ENCODE data around the gene ALK.
"Not testable (repeated sequence)": the region's sequence is repeated elsewhere in the genome, so short reads cannot be mapped to it uniquely, and the experiment has no call there.

Gene ALK

DNA sequence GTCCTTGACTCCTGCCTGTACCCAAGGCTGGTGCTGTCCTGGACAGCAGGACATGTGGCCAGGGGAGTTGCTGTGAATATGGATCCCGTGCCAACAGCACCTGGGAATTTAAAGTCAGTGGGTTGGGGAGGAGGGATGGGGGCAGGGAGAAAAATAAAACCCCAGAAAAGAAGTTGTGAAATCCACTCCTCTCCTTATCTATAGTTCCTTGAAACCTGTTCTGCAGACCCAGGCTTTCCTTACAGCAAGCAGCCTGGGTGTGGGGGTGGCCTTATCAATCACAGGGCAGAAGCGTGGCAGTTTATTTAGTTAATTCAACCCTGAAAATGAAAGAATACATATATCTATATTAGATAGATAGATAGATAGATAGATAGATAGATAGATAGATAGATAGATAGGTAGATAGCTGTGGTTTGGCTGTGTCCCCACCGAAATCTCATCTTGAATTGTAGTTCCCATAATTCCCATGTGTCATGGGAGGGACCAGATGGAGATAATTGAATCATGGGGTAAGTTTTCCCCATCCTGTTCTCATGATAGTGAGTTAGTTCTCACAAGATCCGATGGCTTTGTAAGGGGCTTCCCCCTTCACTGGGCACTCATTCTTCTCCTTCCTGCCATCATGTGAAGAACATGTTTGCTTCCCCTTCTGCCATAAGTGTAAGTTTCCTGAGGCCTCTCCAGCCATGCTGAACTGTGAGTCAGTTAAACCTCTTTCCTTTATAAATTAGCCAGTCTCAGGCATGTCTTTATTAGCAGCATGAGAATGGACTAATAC, 667.7 kb downstream of the ALK start:
- not testable (repeated sequence) for H3K27ac ChIP-seq (ENCODE audit: insufficient read depth, low read length, poor library complexity, severe bottlenecking); H3K4me3 ChIP-seq (ENCODE audit: insufficient read depth, low read depth, low read length, poor library complexity, severe bottlenecking); H3K9me3 ChIP-seq (ENCODE audit: control insufficient read depth, low read length); H3K36me3 ChIP-seq (ENCODE audit: control insufficient read depth, insufficient read depth, low read length); H3K27me3 ChIP-seq (replicated peaks; ENCODE audit: control insufficient read depth, insufficient read depth, low read length, poor library complexity, severe bottlenecking); H3K4me1 ChIP-seq (ENCODE audit: control insufficient read depth, insufficient read depth, low read length, poor library complexity, severe bottlenecking); DNase-seq

DNA sequence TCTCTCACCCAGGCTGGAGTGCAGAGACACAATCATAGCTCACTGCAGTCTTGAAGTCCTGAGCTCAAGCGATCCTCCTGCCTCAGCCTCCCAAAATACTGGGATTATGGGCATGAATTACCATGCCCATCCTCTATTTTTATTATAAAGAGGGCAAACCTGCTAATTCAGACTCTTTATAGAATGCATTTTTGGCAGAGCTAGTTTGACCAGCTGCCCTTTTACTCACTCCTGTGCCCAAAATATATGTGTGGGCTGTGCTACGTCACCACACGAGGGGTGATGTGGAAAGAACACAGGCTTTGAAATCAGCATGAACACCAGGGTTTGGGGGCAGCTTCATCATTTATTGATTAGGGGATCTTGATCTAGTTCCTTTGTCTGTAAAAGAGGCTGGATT, 668.4 kb downstream of the ALK start:
- Histone ChIP-seq H3K27me3 (replicated peaks; ENCODE audit: control insufficient read depth, insufficient read depth, low read length, poor library complexity, severe bottlenecking) (no peaks in the 10 kb centered on the region), H3K4me3 (ENCODE audit: insufficient read depth, low read depth, low read length, poor library complexity, severe bottlenecking) (no peak overlapping the region), H3K27ac (ENCODE audit: insufficient read depth, low read length, poor library complexity, severe bottlenecking) (no peak overlapping the region), H3K4me1 (ENCODE audit: control insufficient read depth, insufficient read depth, low read length, poor library complexity, severe bottlenecking) (no peaks in the 10 kb centered on the region), H3K9me3 (ENCODE audit: control insufficient read depth, low read length) (no peaks in the 10 kb centered on the region), H3K36me3 (ENCODE audit: control insufficient read depth, insufficient read depth, low read length) (no peaks in the 10 kb centered on the region)
- DNase-seq, result no peak

- no peak overlapping the region for H3K27ac ChIP-seq (ENCODE audit: insufficient read depth, low read length, poor library complexity, severe bottlenecking)
- DNase-seq, result no peak
- no peak overlapping the region for H3K4me3 ChIP-seq (ENCODE audit: insufficient read depth, low read depth, low read length, poor library complexity, severe bottlenecking)
- no peaks in the 10 kb centered on the region for H3K9me3 ChIP-seq (ENCODE audit: control insufficient read depth, low read length)
- H3K4me1 ChIP-seq (ENCODE audit: control insufficient read depth, insufficient read depth, low read length, poor library complexity, severe bottlenecking), result no peaks in the 10 kb centered on the region
- H3K27me3 ChIP-seq (replicated peaks; ENCODE audit: control insufficient read depth, insufficient read depth, low read length, poor library complexity, severe bottlenecking), result no peaks in the 10 kb centered on the region
- no peaks in the 10 kb centered on the region for H3K36me3 ChIP-seq (ENCODE audit: control insufficient read depth, insufficient read depth, low read length)
Observed at GRCh38 chr2:29251406-29251805, 670.0 kb downstream of the ALK start.

- no peak for DNase-seq
- no peak overlapping the region for H3K27ac ChIP-seq (ENCODE audit: insufficient read depth, low read length, poor library complexity, severe bottlenecking)
- no peak overlapping the region for H3K4me3 ChIP-seq (ENCODE audit: insufficient read depth, low read depth, low read length, poor library complexity, severe bottlenecking)
- H3K36me3 ChIP-seq (ENCODE audit: control insufficient read depth, insufficient read depth, low read length), result no peaks in the 10 kb centered on the region
- no peaks in the 10 kb centered on the region for H3K4me1 ChIP-seq (ENCODE audit: control insufficient read depth, insufficient read depth, low read length, poor library complexity, severe bottlenecking)
- H3K27me3 ChIP-seq (replicated peaks; ENCODE audit: control insufficient read depth, insufficient read depth, low read length, poor library complexity, severe bottlenecking), result no peaks in the 10 kb centered on the region
- H3K9me3 ChIP-seq (ENCODE audit: control insufficient read depth, low read length), result no peaks in the 10 kb centered on the region
Observed at GRCh38 chr2:29250977-29251376, 670.4 kb downstream of the ALK start.

- no peak overlapping the region for H3K4me3 ChIP-seq (ENCODE audit: insufficient read depth, low read depth, low read length, poor library complexity, severe bottlenecking)
- no peaks in the 10 kb centered on the region for H3K4me1 ChIP-seq (ENCODE audit: control insufficient read depth, insufficient read depth, low read length, poor library complexity, severe bottlenecking)
- H3K27ac ChIP-seq (ENCODE audit: insufficient read depth, low read length, poor library complexity, severe bottlenecking), result no peak overlapping the region
- no peaks in the 10 kb centered on the region for H3K9me3 ChIP-seq (ENCODE audit: control insufficient read depth, low read length)
- DNase-seq, result no peak
- H3K36me3 ChIP-seq (ENCODE audit: control insufficient read depth, insufficient read depth, low read length), result no peaks in the 10 kb centered on the region
- no peaks in the 10 kb centered on the region for H3K27me3 ChIP-seq (replicated peaks; ENCODE audit: control insufficient read depth, insufficient read depth, low read length, poor library complexity, severe bottlenecking)
Observed at GRCh38 chr2:29249666-29250253, 671.6 kb downstream of the ALK start.

DNA sequence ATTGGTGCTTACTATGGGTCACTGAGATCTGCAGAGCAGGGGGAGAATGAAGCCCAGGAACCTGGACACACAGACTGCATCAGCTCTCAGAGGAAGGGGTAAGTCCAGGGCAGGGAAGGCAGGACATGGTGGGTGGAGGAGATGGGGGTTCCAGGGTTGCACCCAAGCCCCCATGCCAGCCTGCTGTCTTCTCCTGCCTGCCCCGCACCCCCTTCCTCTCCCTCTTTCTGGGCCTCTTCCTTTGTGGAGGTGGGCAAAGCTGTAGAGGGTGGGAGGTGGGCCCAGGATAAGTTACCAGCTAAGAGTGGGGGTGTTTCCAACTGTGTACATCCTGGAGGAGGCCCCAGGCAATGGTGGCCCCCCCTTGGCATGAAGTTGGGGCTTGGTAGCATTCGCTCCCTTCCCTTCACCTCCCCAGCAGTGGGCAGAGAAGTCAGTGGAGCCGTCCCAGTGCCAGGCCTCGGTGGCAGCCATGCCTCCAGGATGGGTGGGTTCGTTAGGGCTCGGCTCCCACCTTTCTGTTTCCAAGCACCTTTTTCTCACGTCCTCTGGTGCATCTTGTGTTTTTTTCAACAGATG, 674.0 kb downstream of the ALK start:
- Histone ChIP-seq H3K27ac (ENCODE audit: insufficient read depth, low read length, poor library complexity, severe bottlenecking) (no peak overlapping the region), H3K4me3 (ENCODE audit: insufficient read depth, low read depth, low read length, poor library complexity, severe bottlenecking) (no peak overlapping the region), H3K36me3 (ENCODE audit: control insufficient read depth, insufficient read depth, low read length) (no peaks in the 10 kb centered on the region), H3K4me1 (ENCODE audit: control insufficient read depth, insufficient read depth, low read length, poor library complexity, severe bottlenecking) (no peaks in the 10 kb centered on the region), H3K27me3 (replicated peaks; ENCODE audit: control insufficient read depth, insufficient read depth, low read length, poor library complexity, severe bottlenecking) (no peaks in the 10 kb centered on the region), H3K9me3 (ENCODE audit: control insufficient read depth, low read length) (no peaks in the 10 kb centered on the region)
- no peak for DNase-seq

DNA sequence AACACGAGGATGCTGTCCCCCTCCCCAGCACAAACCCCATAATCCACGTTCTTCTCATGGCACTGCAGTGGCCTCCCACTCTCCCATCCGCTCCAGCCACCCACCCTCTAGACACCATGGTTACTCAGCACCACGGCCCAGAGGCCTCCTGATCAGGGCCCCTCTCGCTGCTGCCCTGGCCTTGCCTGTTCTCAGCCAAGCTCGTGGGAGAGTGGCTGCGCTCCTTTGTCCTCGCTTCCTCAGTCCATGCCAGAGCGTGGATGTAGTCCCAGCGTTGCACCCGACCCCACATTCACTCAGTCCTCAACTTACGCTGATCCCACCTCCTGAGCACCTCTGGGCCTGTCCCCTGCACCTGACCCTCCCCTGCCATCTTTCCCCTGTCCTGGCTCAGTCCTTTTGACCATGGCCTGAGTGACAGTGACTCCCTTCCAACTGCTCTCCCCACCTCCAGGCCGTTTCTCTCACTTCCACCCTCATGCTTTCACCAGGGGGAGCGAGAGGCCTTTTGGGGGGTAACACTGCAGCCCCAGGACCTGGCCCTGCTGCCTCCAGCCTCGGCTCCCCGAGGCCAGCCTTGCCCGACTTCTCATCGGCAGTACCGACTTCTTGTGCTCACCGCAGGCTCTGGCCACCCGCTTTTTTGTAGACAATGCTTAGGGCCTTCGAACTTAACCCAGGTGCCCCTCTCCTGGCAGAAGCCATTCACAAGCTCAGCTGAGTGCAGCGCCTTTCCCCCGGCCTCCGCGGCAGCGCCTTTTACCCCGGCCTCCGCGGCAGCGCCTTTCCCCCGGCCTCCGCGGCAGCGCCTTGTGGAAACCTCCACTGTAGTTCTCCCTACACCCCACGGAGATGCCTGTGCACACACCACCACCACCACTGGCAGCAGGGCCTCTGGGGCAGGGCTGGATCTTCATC, 674.7 kb downstream of the ALK start:
- Histone ChIP-seq H3K9me3 (ENCODE audit: control insufficient read depth, low read length) (no peaks in the 10 kb centered on the region), H3K4me1 (ENCODE audit: control insufficient read depth, insufficient read depth, low read length, poor library complexity, severe bottlenecking) (no peaks in the 10 kb centered on the region), H3K27me3 (replicated peaks; ENCODE audit: control insufficient read depth, insufficient read depth, low read length, poor library complexity, severe bottlenecking) (no peaks in the 10 kb centered on the region), H3K4me3 (ENCODE audit: insufficient read depth, low read depth, low read length, poor library complexity, severe bottlenecking) (no peak overlapping the region), H3K27ac (ENCODE audit: insufficient read depth, low read length, poor library complexity, severe bottlenecking) (no peak overlapping the region), H3K36me3 (ENCODE audit: control insufficient read depth, insufficient read depth, low read length) (no peaks in the 10 kb centered on the region)
- DNase-seq, result no peak

- no peak for DNase-seq
- Histone ChIP-seq H3K4me3 (ENCODE audit: insufficient read depth, low read depth, low read length, poor library complexity, severe bottlenecking) (no peak overlapping the region), H3K36me3 (ENCODE audit: control insufficient read depth, insufficient read depth, low read length) (no peaks in the 10 kb centered on the region), H3K27ac (ENCODE audit: insufficient read depth, low read length, poor library complexity, severe bottlenecking) (no peak overlapping the region), H3K9me3 (ENCODE audit: control insufficient read depth, low read length) (no peaks in the 10 kb centered on the region), H3K4me1 (ENCODE audit: control insufficient read depth, insufficient read depth, low read length, poor library complexity, severe bottlenecking) (no peaks in the 10 kb centered on the region), H3K27me3 (replicated peaks; ENCODE audit: control insufficient read depth, insufficient read depth, low read length, poor library complexity, severe bottlenecking) (no peaks in the 10 kb centered on the region)
Observed at GRCh38 chr2:29245742-29246382, 675.5 kb downstream of the ALK start.

DNA sequence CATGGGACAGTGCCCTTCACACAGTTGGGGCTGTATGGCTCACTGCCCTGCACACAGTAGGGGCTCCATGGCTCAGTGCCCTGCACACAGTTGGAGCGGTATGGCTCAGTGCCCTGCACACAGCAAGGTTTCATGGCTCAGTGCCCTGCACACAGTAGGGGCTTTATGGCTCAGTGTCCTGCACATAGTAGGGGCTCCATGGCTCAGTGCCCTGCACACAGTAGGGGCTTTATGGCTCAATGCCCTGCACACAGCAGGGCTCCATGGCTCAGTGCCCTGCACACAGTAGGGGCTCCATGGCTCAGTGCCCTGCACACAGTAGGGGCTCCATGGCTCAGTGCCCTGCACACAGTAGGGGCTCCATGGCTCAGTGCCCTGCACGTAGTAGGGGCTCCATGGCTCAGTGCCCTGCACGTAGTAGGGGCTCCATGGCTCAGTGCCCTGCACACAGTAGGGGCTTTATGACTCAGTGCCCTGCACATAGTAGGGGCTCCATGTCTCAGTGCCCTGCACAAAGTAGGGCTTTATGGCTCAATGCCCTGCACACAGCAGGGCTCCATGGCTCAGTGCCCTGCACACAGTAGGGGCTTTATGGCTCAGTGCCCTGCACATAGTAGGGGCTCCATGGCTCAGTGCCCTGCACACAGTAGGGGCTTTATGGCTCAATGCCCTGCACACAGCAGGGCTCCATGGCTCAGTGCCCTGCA, 676.2 kb downstream of the ALK start:
- H3K27me3 ChIP-seq (replicated peaks; ENCODE audit: control insufficient read depth, insufficient read depth, low read length, poor library complexity, severe bottlenecking); H3K36me3 ChIP-seq (ENCODE audit: control insufficient read depth, insufficient read depth, low read length); H3K27ac ChIP-seq (ENCODE audit: insufficient read depth, low read length, poor library complexity, severe bottlenecking); H3K4me1 ChIP-seq (ENCODE audit: control insufficient read depth, insufficient read depth, low read length, poor library complexity, severe bottlenecking); H3K4me3 ChIP-seq (ENCODE audit: insufficient read depth, low read depth, low read length, poor library complexity, severe bottlenecking); DNase-seq; H3K9me3 ChIP-seq (ENCODE audit: control insufficient read depth, low read length): not testable (repeated sequence)

Data from effector memory CD4-positive, alpha-beta T cell (primary cell).